Activated CD4-positive, alpha-beta memory T cell treated with anti-CD3 and anti-CD28 coated beads, Interleukin-2, amount 10 ng/mL, durations not matched to agents 7 days and 5 days (primary cell): ENCODE results near the gene UBAP2L. TPM values are rescaled to one million over a fixed set of nuclear protein-coding genes. Genes with fewer than 3 reads are reported as not detected.
"Not testable (repeated sequence)": the region's sequence is repeated elsewhere in the genome, so short reads cannot be mapped to it uniquely, and the experiment has no call there.

Experiments
- CTCF ChIA-PET: fragments of 350-600 bp; sonication (Branson Sonifier 250); formaldehyde crosslinking; loops from one replicate; lab custom pipeline; 2021; ENCODE audit warnings: antibody characterized with exemption, inconsistent platforms; lab: Charles Lee
- POLR2A ChIA-PET: fragments of 350-600 bp; sonication (Branson Sonifier 250); formaldehyde crosslinking; loops from one replicate; lab custom pipeline; 2021; ENCODE audit warnings: antibody characterized with exemption; lab: Charles Lee
- DNase-seq: peaks from one replicate; pipeline ENCODE4 v3.0.0-alpha.2; 2020
- H3K27ac Mint-ChIP-seq: one replicate; pipeline ENCODE4 v1.8.0; 2021; ENCODE audit warnings: mild to moderate bottlenecking, mixed read lengths
- H3K27me3 Mint-ChIP-seq: one replicate; pipeline ENCODE4 v1.8.0; 2021; ENCODE audit warnings: mixed read lengths
- H3K36me3 Mint-ChIP-seq: one replicate; pipeline ENCODE4 v1.8.0; 2021; ENCODE audit warnings: low read depth, mixed read lengths
- H3K4me1 Mint-ChIP-seq: one replicate; pipeline ENCODE4 v1.8.0; 2021; ENCODE audit warnings: mixed read lengths
- H3K4me3 Mint-ChIP-seq: one replicate; pipeline ENCODE4 v1.8.0; 2021; ENCODE audit warnings: mild to moderate bottlenecking, mixed read lengths
- H3K9me3 Mint-ChIP-seq: one replicate; pipeline ENCODE4 v1.8.0; 2021; ENCODE audit warnings: mixed read lengths
- total RNA-seq, 2 experiments: library from RNA; stranded (reverse); gene quantifications; one replicate each; pipeline ENCODE4 v1.2.3, GENCODE V29; 2021

Gene UBAP2L
- total RNA-seq, 2 experiments from 2014 or later: 155 to 157 TPM

DNA sequence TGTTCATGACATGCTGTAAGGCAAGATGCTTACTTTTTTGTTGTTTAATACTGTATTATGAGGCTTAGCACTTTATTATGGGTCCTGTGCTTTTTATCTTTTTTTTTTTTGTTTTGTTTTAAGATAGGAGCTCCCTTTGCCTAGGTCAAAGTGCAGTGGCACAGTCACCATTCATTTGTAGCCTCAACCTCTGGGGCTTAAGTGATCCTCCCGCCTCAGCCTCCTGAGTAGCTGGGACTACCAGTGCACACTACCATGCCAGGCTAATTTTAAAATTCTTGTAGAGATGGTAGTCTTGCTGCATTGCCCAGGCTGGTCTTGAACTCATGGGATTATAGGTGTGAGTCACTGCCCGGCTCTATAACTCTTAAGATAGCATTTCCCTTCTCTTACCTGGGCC lies 4.6 kb downstream of the UBAP2L start:
- peaks cover 6% of the 10 kb centered on the region for H3K9me3 Mint-ChIP-seq
- ChIA-PET CTCF (no interaction called here), POLR2A (interaction anchor here (8.4 kb wide), 1 partner anchor 44 kb away, joined by 72 read pairs; no protein-coding TSS in a partner anchor)
- peaks cover 83% of the 10 kb centered on the region for H3K36me3 Mint-ChIP-seq
- no peak overlapping the region for H3K4me3 Mint-ChIP-seq
- DNase-seq: no peak
- peaks cover 54% of the 10 kb centered on the region for H3K4me1 Mint-ChIP-seq
- no peak overlapping the region for H3K27ac Mint-ChIP-seq
- H3K27me3 Mint-ChIP-seq: no peaks in the 10 kb centered on the region

- not testable (repeated sequence) for H3K4me3 Mint-ChIP-seq, H3K9me3 Mint-ChIP-seq, DNase-seq, H3K27me3 Mint-ChIP-seq, H3K27ac Mint-ChIP-seq, H3K4me1 Mint-ChIP-seq
- CTCF ChIA-PET: interaction anchor here (0.6 to 1.2 kb wide), 2 partner anchors 22 to 104 kb away, joined by 3 to 5 read pairs; no protein-coding TSS in a partner anchor
- POLR2A ChIA-PET: interaction anchor here (0.6 to 3.1 kb wide), 2 partner anchors 10 to 49 kb away, joined by 4 to 13 read pairs; partner anchors contain the start of gene UBAP2L
- peaks cover 78% of the 10 kb centered on the region for H3K36me3 Mint-ChIP-seq
Measured at GRCh38 chr1:154231112-154231511, 10.4 kb downstream of the UBAP2L start.

DNA sequence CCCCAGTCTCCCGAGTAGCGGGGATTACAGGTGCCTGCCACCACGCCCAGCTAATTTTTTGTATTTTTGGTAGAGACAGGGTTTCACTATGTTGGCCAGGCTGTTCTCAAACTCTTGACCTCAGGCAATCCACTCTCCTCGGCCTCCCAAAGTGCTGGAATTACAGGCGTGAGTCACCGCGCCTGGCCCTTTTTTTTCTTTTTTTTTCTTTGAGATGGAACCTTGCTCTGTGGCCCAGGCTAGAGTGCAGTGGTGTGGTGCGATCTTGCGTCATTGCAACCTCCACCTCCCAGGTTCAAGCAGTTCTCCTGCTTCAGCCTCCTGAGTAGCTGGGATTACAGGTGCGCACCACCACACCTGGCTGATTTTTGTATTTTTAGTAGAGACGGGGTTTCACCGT lies 12.4 kb downstream of the UBAP2L start:
- peaks cover 78% of the 10 kb centered on the region for H3K36me3 Mint-ChIP-seq
- CTCF ChIA-PET, H3K4me1 Mint-ChIP-seq, H3K9me3 Mint-ChIP-seq, H3K27me3 Mint-ChIP-seq, POLR2A ChIA-PET, H3K27ac Mint-ChIP-seq, H3K4me3 Mint-ChIP-seq, DNase-seq: not testable (repeated sequence)

DNA sequence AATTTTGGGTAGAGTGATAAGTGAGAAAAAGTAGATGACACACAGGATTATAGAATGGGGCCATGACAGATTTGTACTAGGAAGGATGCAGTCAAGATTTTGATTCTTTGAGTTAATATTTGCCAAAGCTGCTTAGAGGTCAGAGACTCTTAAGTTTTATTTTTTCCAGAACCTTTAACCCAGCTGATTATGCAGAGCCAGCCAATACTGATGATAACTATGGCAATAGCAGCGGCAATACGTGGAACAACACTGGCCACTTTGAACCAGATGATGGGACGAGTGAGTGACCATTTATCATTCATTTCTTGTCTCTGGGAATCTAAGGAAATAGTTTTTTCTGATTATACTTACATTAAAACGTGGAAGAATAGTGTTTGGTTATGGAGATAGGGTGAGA lies 16.1 kb downstream of the UBAP2L start:
- peaks cover 27% of the 10 kb centered on the region for H3K4me1 Mint-ChIP-seq
- POLR2A ChIA-PET: interaction anchor here (1.7 kb wide), 1 partner anchor 15 kb away, joined by 4 read pairs; no protein-coding TSS in a partner anchor
- H3K27me3 Mint-ChIP-seq: no peaks in the 10 kb centered on the region
- CTCF ChIA-PET: no interaction called here
- no peak for DNase-seq
- peaks cover 78% of the 10 kb centered on the region for H3K36me3 Mint-ChIP-seq
- H3K9me3 Mint-ChIP-seq: no peaks in the 10 kb centered on the region
- H3K27ac Mint-ChIP-seq: no peak overlapping the region
- no peak overlapping the region for H3K4me3 Mint-ChIP-seq

DNA sequence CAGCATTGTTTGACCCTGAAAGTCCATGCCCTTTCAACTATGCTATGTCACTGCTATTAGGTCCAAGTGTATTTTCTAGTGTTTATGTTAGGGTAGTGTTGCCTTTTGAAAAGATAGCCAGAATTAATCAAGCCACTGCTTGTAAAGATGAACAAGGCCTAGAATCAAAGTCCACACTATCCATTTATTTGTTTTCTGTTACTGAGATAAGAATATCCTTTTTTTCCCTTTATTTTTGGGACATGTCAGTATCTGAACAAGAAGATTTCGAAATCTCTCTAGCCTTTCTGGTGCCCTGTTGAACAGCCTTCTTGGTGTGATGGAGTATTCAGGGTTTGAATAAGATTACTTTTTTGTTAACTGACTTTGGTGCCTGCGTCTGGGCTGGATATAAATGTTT lies 16.7 kb downstream of the UBAP2L start:
- Mint-ChIP-seq H3K9me3 (no peaks in the 10 kb centered on the region), H3K27me3 (no peaks in the 10 kb centered on the region), H3K36me3 (peaks cover 78% of the 10 kb centered on the region), H3K4me3 (no peak overlapping the region), H3K27ac (no peak overlapping the region), H3K4me1 (peaks cover 32% of the 10 kb centered on the region)
- DNase-seq: no peak
- CTCF ChIA-PET: interaction anchor here (1.4 kb wide), 1 partner anchor 15 kb away, joined by 3 read pairs; no protein-coding TSS in a partner anchor
- POLR2A ChIA-PET: interaction anchor here (1.7 kb wide), 1 partner anchor 16 kb away, joined by 4 read pairs; no protein-coding TSS in a partner anchor

DNA sequence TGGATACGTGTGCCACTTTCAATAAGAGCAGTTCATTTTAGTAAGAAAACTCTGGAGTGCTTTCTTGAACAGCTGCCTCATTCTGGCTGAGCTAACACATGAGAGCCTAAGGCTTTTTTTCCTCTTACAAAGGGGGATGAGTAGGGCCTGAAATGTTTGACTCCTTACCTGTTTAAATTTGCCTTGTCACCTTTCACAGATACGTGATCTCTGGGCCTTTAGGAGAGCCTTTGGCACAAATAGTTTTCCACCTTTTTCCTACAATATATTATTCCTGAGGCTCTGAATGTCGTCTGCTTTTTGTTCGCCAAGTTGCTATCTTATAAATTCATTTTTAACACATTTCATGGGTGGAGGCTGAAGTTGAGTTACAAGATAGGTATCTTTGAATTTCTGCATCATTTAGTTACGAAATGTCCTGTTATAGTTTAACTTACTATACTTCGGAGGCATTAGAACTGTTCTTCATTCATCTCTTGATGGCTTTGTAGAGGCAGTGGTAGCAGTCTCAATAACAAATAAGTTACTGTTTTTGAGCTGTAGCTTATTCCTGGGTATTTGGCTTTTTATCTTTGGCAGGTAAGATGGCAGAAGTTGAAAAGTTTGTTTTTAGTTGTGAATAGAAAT lies 17.2 kb downstream of the UBAP2L start:
- H3K9me3 Mint-ChIP-seq: no peaks in the 10 kb centered on the region
- ChIA-PET POLR2A (interaction anchor here (0.7 to 1.7 kb wide), 2 partner anchors 9 to 16 kb away, joined by 4 read pairs; no protein-coding TSS in a partner anchor), CTCF (interaction anchor here (0.9 to 1.4 kb wide), 2 partner anchors 11 to 15 kb away, joined by 3 read pairs; no protein-coding TSS in a partner anchor)
- H3K4me3 Mint-ChIP-seq: no peak overlapping the region
- no peaks in the 10 kb centered on the region for H3K27me3 Mint-ChIP-seq
- H3K27ac Mint-ChIP-seq: no peak overlapping the region
- peaks cover 32% of the 10 kb centered on the region for H3K4me1 Mint-ChIP-seq
- H3K36me3 Mint-ChIP-seq: peaks cover 83% of the 10 kb centered on the region
- DNase-seq: no peak

- Mint-ChIP-seq H3K27ac (no peak overlapping the region), H3K36me3 (peaks cover 86% of the 10 kb centered on the region), H3K9me3 (no peaks in the 10 kb centered on the region), H3K27me3 (no peaks in the 10 kb centered on the region), H3K4me1 (peaks cover 32% of the 10 kb centered on the region), H3K4me3 (no peak overlapping the region)
- POLR2A ChIA-PET: no interaction called here
- CTCF ChIA-PET: no interaction called here
- DNase-seq: no peak
Measured at GRCh38 chr1:154239491-154239890, 18.7 kb downstream of the UBAP2L start.

- no peak overlapping the region for H3K27ac Mint-ChIP-seq
- no peak overlapping the region for H3K4me3 Mint-ChIP-seq
- H3K27me3 Mint-ChIP-seq: no peaks in the 10 kb centered on the region
- no peaks in the 10 kb centered on the region for H3K9me3 Mint-ChIP-seq
- DNase-seq: no peak
- peaks cover 32% of the 10 kb centered on the region for H3K4me1 Mint-ChIP-seq
- POLR2A ChIA-PET: no interaction called here
- CTCF ChIA-PET: no interaction called here
- H3K36me3 Mint-ChIP-seq: peaks cover 86% of the 10 kb centered on the region
Measured at GRCh38 chr1:154240294-154240833, 19.6 kb downstream of the UBAP2L start.

DNA sequence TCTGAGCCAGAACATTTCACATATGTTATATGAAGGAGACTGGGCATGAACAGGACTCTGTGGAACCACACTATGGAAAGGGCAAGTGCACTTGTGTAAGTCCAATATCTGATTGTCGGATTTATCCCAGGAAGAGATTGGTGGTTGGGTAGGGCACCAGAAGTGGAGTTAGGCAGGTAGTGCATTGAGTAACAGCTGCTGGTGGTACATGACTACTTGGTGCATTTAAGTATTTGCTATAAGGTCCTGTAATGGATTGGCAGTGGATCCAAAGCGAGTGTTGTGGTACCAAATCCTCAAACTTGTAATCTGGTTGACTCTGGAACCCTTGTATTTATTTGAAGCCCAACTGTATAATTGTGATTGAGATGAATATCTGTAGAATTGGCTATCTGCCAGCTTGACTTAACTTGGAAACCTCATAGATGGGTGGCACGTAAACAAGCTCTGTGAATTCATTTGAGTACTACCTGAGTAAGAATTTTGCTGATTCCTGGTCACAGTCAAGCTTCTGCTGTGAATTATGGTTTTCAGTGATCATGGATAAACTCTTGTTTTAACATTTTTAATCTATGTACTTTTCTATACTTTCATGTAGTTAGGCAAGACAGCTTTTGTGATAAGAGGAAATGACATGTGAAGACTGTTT lies 21.1 kb downstream of the UBAP2L start:
- no peak overlapping the region for H3K4me3 Mint-ChIP-seq
- ChIA-PET CTCF (no interaction called here), POLR2A (no interaction called here)
- H3K4me1 Mint-ChIP-seq: peaks cover 32% of the 10 kb centered on the region
- DNase-seq: no peak
- no peaks in the 10 kb centered on the region for H3K9me3 Mint-ChIP-seq
- H3K36me3 Mint-ChIP-seq: peaks cover 85% of the 10 kb centered on the region
- peak overlapping the region; percentile 45 for H3K27ac Mint-ChIP-seq
- no peaks in the 10 kb centered on the region for H3K27me3 Mint-ChIP-seq

DNA sequence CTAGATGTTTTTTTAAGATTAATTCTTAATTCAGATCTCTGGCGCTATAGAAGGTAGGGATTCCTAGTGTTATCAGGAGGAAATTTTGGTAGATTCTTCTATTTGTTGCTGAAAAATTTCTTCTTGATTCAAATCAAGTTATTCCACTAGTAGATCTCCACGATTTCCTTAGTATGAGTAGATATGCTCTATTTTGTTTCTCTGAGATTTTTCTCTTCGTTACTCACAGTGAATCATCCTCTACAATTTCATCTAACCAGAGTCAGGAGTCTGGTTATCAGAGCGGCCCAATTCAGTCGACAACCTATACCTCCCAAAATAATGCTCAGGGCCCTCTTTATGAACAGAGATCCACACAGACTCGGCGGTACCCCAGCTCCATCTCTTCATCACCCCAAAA lies 32.9 kb downstream of the UBAP2L start:
- ChIA-PET CTCF (interaction anchor here (0.7 kb wide), 1 partner anchor 23 kb away, joined by 3 read pairs; no protein-coding TSS in a partner anchor), POLR2A (no interaction called here)
- Mint-ChIP-seq H3K27me3 (no peaks in the 10 kb centered on the region), H3K9me3 (no peaks in the 10 kb centered on the region), H3K27ac (no peak overlapping the region), H3K4me3 (no peak overlapping the region), H3K4me1 (no peaks in the 10 kb centered on the region), H3K36me3 (peaks cover 79% of the 10 kb centered on the region)
- no peak for DNase-seq

DNA sequence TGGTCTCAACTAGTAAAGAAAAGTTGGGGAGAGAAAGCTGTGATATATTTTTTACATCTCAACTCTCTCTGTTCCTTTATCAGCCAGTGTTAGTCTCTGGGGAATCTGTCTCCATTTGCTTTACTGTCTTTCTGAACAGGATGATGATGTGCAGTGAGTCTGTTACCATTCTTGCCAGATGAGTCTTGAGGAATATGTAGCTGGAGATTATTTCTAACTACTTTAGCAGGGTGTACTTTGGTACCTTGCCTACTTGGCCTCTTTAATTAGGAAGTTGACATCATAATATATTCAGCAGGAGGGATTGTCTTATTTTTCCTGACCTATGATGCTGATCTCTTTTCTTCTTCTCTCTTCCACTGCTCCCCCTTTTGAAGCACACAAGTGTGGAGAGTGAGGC lies 35.9 kb downstream of the UBAP2L start:
- CTCF ChIA-PET: interaction anchor here (1.1 kb wide), 1 partner anchor 57 kb away, joined by 3 read pairs; no protein-coding TSS in a partner anchor

DNA sequence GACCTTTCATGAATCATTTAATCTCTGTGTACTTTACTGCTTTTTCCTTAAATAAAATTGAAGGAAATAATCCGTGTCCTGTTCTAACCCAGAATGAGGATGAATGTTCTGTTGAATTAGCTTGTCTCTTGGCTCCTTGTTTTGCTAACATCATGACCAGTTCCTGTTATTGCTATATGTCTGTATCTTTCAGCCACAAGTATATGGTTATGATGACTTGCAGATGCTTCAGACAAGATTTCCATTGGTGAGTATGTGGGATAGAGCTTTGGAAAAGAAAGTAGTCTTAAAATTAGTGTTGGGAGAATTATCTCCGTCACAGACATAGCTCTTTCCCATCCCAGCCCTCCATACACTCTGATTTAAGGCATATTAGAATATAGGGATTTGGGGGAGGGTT lies 38.0 kb downstream of the UBAP2L start:
- Mint-ChIP-seq H3K27ac (no peak overlapping the region), H3K4me3 (no peak overlapping the region), H3K4me1 (peaks cover 8% of the 10 kb centered on the region), H3K36me3 (peaks cover 92% of the 10 kb centered on the region), H3K9me3 (no peaks in the 10 kb centered on the region), H3K27me3 (no peaks in the 10 kb centered on the region)
- ChIA-PET POLR2A (interaction anchor here (0.6 to 1.0 kb wide), 3 partner anchors 38 to 98 kb away, joined by 3 read pairs; partner anchors contain the start of gene UBAP2L), CTCF (interaction anchor here (0.6 to 2.9 kb wide), 6 partner anchors 13 to 275 kb away, joined by 3 to 10 read pairs (median 3); no protein-coding TSS in a partner anchor)
- DNase-seq: no peak

More for the DNA sequence above, 35.9 kb downstream of the UBAP2L start:
- Mint-ChIP-seq H3K36me3 (peaks cover 79% of the 10 kb centered on the region), H3K27me3 (no peaks in the 10 kb centered on the region), H3K27ac (no peak overlapping the region), H3K4me3 (no peak overlapping the region), H3K4me1 (no peaks in the 10 kb centered on the region), H3K9me3 (no peaks in the 10 kb centered on the region)
- no peak for DNase-seq
- POLR2A ChIA-PET: interaction anchor here (0.7 to 1.2 kb wide), 3 partner anchors 11 to 36 kb away, joined by 3 to 4 read pairs (median 3); partner anchors contain the start of gene UBAP2L
